Measurements from ENCODE around the gene FAM89B.

- TF ChIP-seq CTCF (IDR thresholded peaks at IDR 0.05; ENCODE audit: low read depth, low read length), result no peak
- no peak for TF ChIP-seq POLR2A (IDR thresholded peaks at IDR 0.05; ENCODE audit: extremely low read depth, insufficient read length)
- TF ChIP-seq MAX (IDR thresholded peaks at IDR 0.05; ENCODE audit: low read depth, low read length), result no peak
Observed at GRCh38 chr11:65607614-65608426, 35.5 kb downstream of the FAM89B start.

Data from NB4 (cell line).